GM06990 (cell line): Measurements from ENCODE around the gene IQCK.

Experiments used
- DNase-seq: peaks from one replicate; pipeline ENCODE4 v3.0.0-alpha.2; 2011; ENCODE audit not compliant: insufficient read length; ENCODE audit errors: extremely low read depth
- H3K27me3 ChIP-seq: replicated peaks from 2 replicates; pipeline ENCODE4 v1.6.0; 2011; ENCODE audit warnings: low read length; ENCODE audit not compliant: control insufficient read depth, insufficient read depth
- H3K36me3 ChIP-seq: 2 replicates; pipeline ENCODE4 v1.5.1; 2011; ENCODE audit warnings: low read length; ENCODE audit not compliant: control insufficient read depth, insufficient read depth
- H3K4me3 ChIP-seq: replicated peaks from 2 replicates; pipeline ENCODE4 v1.5.1; 2011; ENCODE audit warnings: low read depth, mild to moderate bottlenecking, control low read depth, low read length
- TF ChIP-seq, protein P1 (sequence below): IDR thresholded peaks from 2 replicates; pipeline ENCODE4 v1.5.1; 2011; ENCODE audit warnings: low read length, control low read depth, mild to moderate bottlenecking, inconsistent platforms; ENCODE audit not compliant: insufficient read depth, poor library complexity, severe bottlenecking

The IQCK gene

GRCh38 chr16:19843371-19843770 lies 125.3 kb downstream of the IQCK start:
- H3K36me3 ChIP-seq, result no peaks in the 10 kb centered on the region
- no peak for DNase-seq
- no peak overlapping the region for H3K4me3 ChIP-seq
- TF ChIP-seq, protein P1, sequence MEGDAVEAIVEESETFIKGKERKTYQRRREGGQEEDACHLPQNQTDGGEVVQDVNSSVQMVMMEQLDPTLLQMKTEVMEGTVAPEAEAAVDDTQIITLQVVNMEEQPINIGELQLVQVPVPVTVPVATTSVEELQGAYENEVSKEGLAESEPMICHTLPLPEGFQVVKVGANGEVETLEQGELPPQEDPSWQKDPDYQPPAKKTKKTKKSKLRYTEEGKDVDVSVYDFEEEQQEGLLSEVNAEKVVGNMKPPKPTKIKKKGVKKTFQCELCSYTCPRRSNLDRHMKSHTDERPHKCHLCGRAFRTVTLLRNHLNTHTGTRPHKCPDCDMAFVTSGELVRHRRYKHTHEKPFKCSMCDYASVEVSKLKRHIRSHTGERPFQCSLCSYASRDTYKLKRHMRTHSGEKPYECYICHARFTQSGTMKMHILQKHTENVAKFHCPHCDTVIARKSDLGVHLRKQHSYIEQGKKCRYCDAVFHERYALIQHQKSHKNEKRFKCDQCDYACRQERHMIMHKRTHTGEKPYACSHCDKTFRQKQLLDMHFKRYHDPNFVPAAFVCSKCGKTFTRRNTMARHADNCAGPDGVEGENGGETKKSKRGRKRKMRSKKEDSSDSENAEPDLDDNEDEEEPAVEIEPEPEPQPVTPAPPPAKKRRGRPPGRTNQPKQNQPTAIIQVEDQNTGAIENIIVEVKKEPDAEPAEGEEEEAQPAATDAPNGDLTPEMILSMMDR, result no peak
- H3K27me3 ChIP-seq, result no peaks in the 10 kb centered on the region

GRCh38 chr16:19844945-19845641 lies 127.0 kb downstream of the IQCK start:
- DNase-seq, result no peak
- Histone ChIP-seq H3K36me3 (no peaks in the 10 kb centered on the region), H3K4me3 (no peak overlapping the region), H3K27me3 (no peaks in the 10 kb centered on the region)
- TF ChIP-seq, protein P1, result no peak

DNA sequence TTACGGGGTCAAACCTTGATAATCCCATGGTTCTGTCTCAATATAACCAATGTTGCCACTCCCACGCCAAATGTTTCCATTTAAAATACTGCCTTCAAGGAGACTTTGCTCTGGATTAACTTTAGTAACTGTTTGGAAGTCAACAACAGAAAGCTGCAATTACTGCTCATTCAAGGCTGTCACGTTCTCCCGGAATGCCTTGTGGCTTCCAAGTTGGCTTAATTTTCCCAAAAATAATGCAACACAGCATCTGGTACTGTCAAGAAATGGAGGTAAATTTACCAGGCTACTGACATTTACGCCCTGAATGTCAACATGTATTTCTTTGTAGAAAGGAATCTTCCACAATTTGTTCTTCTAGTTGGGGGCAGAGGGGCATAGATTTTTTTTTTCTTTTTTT lies 128.4 kb downstream of the IQCK start:
- Histone ChIP-seq H3K36me3 (no peaks in the 10 kb centered on the region), H3K27me3 (no peaks in the 10 kb centered on the region), H3K4me3 (no peak overlapping the region)
- TF ChIP-seq, protein P1, result no peak
- DNase-seq, result no peak

DNA sequence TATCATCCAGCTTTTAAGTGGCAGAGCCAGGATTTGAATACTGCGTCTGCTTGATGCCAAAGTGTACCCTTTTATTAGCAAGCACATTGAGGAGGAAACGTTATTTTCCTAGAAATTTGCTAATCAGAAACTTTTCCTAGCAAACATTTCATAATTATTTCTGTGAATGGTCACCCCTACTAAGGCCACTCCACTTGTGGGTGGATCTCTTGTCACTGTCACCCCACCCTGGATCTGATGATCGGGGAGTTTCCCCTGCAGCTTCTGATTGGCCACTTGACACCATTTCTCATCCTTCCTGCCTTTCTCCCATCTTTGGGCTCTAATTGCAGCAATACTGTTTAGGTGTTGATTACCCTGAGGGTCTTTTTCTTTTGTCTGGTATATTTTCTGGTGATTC lies 130.7 kb downstream of the IQCK start:
- TF ChIP-seq, protein P1, result no peak
- H3K27me3 ChIP-seq, result no peaks in the 10 kb centered on the region
- no peaks in the 10 kb centered on the region for H3K36me3 ChIP-seq
- H3K4me3 ChIP-seq, result no peak overlapping the region
- DNase-seq, result no peak

DNA sequence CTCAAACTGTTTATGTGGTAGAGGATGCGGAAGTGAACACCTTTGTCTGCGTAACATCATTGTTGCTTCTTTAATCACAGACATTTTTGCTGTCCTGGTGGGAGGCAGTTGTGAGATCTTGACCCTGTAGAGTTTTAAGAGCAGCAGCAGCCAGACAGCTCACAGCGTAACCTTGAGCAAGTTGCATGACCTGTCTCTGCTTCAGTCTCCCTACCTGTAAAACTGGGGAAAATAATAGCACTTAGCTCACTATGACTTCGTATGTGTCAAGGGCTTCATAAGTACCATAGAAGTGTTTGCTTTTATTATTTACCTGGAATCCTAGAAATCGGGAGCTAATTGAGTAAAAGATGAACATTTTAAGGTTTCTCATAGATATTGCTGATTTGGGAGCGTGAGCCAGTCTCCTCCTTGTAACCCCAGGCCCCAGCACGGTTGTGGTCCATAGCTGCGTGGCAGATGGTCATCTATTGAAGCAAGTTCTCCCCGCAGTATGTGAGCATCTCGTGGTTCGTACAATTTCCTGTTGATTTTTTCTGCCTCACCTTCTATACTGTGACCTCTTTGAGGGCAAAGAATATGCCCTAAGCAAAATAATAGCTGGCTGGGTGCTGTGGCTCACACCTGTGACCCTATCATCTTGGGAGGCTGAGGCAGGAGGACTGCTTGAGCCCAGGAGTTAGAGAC lies 132.2 kb downstream of the IQCK start:
- TF ChIP-seq, protein P1, result no peak
- Histone ChIP-seq H3K36me3 (no peaks in the 10 kb centered on the region), H3K27me3 (no peaks in the 10 kb centered on the region), H3K4me3 (no peak overlapping the region)
- DNase-seq, result no peak
